Sigmoid colon (tissue), 7 donors: ENCODE data around the gene NCR3LG1. TPM values are rescaled to one million over a fixed set of nuclear protein-coding genes. Genes with fewer than 3 reads are reported as not detected.
A peak's percentile ranks its signal among the peaks of the same experiment; 100 is the strongest.

Source experiments
- DNase-seq: peaks from one replicate; pipeline ENCODE4 v3.0.0-alpha.2; 2019
- H3K27ac ChIP-seq, 4 donors: fragments of 200-600 bp; sonication (generic); one replicate each; pipeline ENCODE4 v1.5.1; 2016 to 2019; ENCODE audit warnings: mild to moderate bottlenecking in 1 of 4
- H3K27me3 ChIP-seq, 3 donors: fragments of 200-600 bp; sonication (generic); one replicate each; pipeline ENCODE4 v1.5.1; 2019; ENCODE audit warnings: mild to moderate bottlenecking in 1 of 3
- H3K36me3 ChIP-seq, 4 donors: fragments of 200-600 bp; sonication (generic); one replicate each; pipeline ENCODE4 v1.5.1; 2016 to 2019
- H3K4me1 ChIP-seq, 4 donors: fragments of 200-600 bp; sonication (generic); one replicate each; pipeline ENCODE4 v1.5.1; 2017 to 2019
- H3K4me3 ChIP-seq, 4 donors: fragments of 200-600 bp; sonication (generic); one replicate each; pipeline ENCODE4 v1.5.1; 2017 to 2019; ENCODE audit warnings: mild to moderate bottlenecking in 2 of 4, moderate library complexity in 1 of 4
- H3K9me3 ChIP-seq, 4 donors: fragments of 200-600 bp in 3 of 4; sonication (generic) in 3 of 4; one replicate each; pipeline versions ENCODE4 v1.5.1 to v1.6.1; 2013 to 2019
- EP300 ChIP-seq, 4 donors: sonication (generic); formaldehyde crosslinking; IDR thresholded peaks; one replicate each; pipeline ENCODE4 v1.6.1; 2017; ENCODE audit warnings: antibody characterized with exemption in 4 of 4
- POLR2A ChIP-seq, 2 donors: fragments of 450-650 bp; IDR thresholded peaks; one replicate each; pipeline ENCODE4 v1.6.1; 2016; ENCODE audit warnings: antibody characterized with exemption in 2 of 2, mild to moderate bottlenecking in 2 of 2, moderate library complexity in 2 of 2
- POLR2AphosphoS5 ChIP-seq, 4 donors: sonication (generic); formaldehyde crosslinking; IDR thresholded peaks; one replicate each; pipeline ENCODE4 v1.6.1; 2017; ENCODE audit warnings: antibody characterized with exemption in 4 of 4
- WGBS, 2 donors: extraction: QIAGEN DNeasy Blood & Tissue Kit; methylation state at CpG; one replicate each; pipeline ENCODE4 v1.1.7; 2013; 5-methylcytosine and 5-hydroxymethylcytosine counted together
- intact Hi-C: fragments of 100-400 bp; cut with DNase I; formaldehyde crosslinking; loops from one replicate; pipeline ENCODE4 v1.15.1; 2023
- polyA plus RNA-seq, 3 donors: library from polyadenylated mRNA; stranded (reverse); fragments of 200-250 nt; gene quantifications; one replicate each; pipeline ENCODE4 v1.2.3, GENCODE V29; 2013
- total RNA-seq, 4 donors: library from RNA; depleted of rRNA; stranded (reverse); fragments of >200 nt; gene quantifications; one replicate each; pipeline ENCODE4 v1.1.0, GENCODE V29; 2016
- TF ChIP-seq, protein P1 (sequence below), 4 experiments: fragments of 450-650 bp in 3 of 4; fragments of 200-600 bp in 1 of 4; IDR thresholded peaks; one replicate each; pipeline ENCODE4 v1.5.1; 2016 to 2019; ENCODE audit warnings: antibody characterized with exemption in 4 of 4, mild to moderate bottlenecking in 3 of 4, moderate library complexity in 2 of 4
- donor health status: healthy with polysubstance abuse.
- donor health status: Bipolar disorder and iron deficiency.
- donor health status: healthy.

Gene NCR3LG1
- total and polyA plus RNA-seq, 7 donors, result 0.69 to 4.6 (median 2.1) TPM; not detected in 1

DNA sequence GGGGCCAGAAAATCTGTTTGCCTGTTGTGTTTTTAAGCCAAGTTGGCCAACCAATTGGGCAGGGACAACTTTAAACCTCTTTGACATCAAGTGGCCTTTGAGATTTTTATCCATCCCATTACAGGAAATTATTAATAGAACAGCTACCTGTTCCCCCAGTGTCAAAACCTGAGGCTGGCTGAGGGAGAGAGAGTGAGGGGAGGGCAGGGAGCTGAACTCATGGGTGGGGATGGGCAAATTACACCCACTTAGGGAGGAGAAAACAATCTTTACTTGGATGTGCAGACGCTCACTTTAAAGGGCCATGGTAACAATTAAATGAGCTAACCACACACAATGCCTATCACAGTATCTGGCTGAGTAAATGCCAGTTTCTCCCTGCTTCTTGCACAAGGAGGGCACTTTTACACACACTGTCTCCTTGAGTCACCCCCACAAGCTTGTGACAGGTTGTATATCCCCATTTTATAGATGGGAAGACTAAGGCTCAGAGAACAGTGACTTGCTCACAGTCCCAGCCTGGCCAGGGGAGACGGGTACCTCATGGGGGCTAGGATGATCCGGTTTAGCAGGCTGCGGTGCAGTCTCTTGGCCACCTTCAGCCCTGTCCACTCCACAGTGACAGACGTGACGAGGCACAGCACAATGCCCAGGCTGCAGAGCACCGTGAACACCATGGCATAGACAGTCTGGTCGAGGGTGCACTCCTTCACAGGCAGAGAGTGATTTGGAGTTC is 54.6 kb downstream of the NCR3LG1 start:
- no peak for DNase-seq
- H3K4me3 ChIP-seq, result no peak overlapping the region
- H3K36me3 ChIP-seq, result no peaks in the 10 kb centered on the region
- no peaks in the 10 kb centered on the region for H3K9me3 ChIP-seq
- peak overlapping the region in 3 of 4 donors; percentile 27 to 38 (median 37) for H3K27ac ChIP-seq
- peaks cover 0 to 14% (median 2%) of the 10 kb centered on the region in 4 donors for H3K4me1 ChIP-seq
- no peak for TF ChIP-seq POLR2AphosphoS5 (IDR thresholded peaks at IDR 0.05)
- TF ChIP-seq POLR2A (IDR thresholded peaks at IDR 0.05), result no peak
- TF ChIP-seq, protein P1, sequence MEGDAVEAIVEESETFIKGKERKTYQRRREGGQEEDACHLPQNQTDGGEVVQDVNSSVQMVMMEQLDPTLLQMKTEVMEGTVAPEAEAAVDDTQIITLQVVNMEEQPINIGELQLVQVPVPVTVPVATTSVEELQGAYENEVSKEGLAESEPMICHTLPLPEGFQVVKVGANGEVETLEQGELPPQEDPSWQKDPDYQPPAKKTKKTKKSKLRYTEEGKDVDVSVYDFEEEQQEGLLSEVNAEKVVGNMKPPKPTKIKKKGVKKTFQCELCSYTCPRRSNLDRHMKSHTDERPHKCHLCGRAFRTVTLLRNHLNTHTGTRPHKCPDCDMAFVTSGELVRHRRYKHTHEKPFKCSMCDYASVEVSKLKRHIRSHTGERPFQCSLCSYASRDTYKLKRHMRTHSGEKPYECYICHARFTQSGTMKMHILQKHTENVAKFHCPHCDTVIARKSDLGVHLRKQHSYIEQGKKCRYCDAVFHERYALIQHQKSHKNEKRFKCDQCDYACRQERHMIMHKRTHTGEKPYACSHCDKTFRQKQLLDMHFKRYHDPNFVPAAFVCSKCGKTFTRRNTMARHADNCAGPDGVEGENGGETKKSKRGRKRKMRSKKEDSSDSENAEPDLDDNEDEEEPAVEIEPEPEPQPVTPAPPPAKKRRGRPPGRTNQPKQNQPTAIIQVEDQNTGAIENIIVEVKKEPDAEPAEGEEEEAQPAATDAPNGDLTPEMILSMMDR (IDR thresholded peaks at IDR 0.05), result no peak
- no peak for TF ChIP-seq EP300 (IDR thresholded peaks at IDR 0.05)
- no peaks in the 10 kb centered on the region for H3K27me3 ChIP-seq
- intact Hi-C loops, result no loop called here
- WGBS, 2 donors, result 90% methylated on average over 8 of the region's 8 CpGs

DNA sequence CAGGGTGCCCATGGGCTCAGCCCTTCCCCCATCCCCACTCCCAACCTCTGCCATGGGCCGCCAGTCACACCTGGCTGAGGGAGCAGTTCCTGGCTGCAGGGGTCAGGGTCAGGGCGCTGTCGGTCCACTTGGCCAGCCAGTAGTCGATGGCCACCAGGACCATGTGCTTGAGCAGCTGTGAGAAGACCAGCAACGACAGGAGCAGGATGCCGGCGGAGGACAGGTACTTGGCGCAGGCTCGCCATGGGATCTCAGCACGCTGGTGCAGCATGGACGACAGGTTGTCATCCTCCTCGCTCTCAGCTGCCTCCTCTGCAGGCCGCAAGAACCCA is 55.2 kb downstream of the NCR3LG1 start:
- intact Hi-C loops, result no loop called here
- H3K27me3 ChIP-seq, result no peaks in the 10 kb centered on the region
- 95 to 96% methylated on average over 13 of the region's 13 CpGs for WGBS, 2 donors

DNA sequence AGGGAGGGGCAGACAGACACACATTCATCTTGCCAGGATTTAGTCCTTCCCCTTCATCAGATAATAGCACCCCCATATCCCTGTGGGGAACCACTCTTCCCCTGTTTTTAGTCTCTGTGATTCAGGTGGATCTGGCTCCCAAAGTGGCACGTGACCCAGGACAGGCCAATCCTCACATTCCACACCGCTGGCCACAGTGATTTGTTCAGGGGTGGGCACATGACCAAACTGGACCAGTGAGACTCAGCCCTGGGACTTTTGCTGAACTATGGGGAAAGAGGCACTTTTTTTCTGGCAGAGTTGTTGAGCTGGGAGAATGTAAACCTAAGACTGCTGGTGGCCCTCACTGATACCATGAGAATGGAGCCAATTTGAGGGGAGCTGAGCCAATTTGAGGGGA is 56.0 kb downstream of the NCR3LG1 start:
- DNase-seq, result no peak
- Histone ChIP-seq H3K9me3 (no peaks in the 10 kb centered on the region), H3K36me3 (no peaks in the 10 kb centered on the region), H3K4me1 (peaks cover 0 to 14% (median 2%) of the 10 kb centered on the region in 4 donors), H3K27ac (no peak overlapping the region), H3K4me3 (no peak overlapping the region), H3K27me3 (no peaks in the 10 kb centered on the region)
- 93 to 94% methylated on average over 2 of the region's 2 CpGs for WGBS, 2 donors
- intact Hi-C loops, result no loop called here
- no peak for TF ChIP-seq EP300 (IDR thresholded peaks at IDR 0.05)
- no peak for TF ChIP-seq POLR2A (IDR thresholded peaks at IDR 0.05)
- TF ChIP-seq, protein P1 (IDR thresholded peaks at IDR 0.05), result no peak
- TF ChIP-seq POLR2AphosphoS5 (IDR thresholded peaks at IDR 0.05), result no peak

More for the DNA sequence above, 55.2 kb downstream of the NCR3LG1 start:
- Histone ChIP-seq H3K4me3 (no peak overlapping the region), H3K36me3 (no peaks in the 10 kb centered on the region), H3K9me3 (no peaks in the 10 kb centered on the region), H3K4me1 (peaks cover 0 to 14% (median 2%) of the 10 kb centered on the region in 4 donors), H3K27ac (no peak overlapping the region)
- TF ChIP-seq, protein P1 (IDR thresholded peaks at IDR 0.05), result no peak
- TF ChIP-seq POLR2A (IDR thresholded peaks at IDR 0.05) (no peak), POLR2AphosphoS5 (IDR thresholded peaks at IDR 0.05) (no peak), EP300 (IDR thresholded peaks at IDR 0.05) (no peak)
- DNase-seq, result peak; percentile 65

DNA sequence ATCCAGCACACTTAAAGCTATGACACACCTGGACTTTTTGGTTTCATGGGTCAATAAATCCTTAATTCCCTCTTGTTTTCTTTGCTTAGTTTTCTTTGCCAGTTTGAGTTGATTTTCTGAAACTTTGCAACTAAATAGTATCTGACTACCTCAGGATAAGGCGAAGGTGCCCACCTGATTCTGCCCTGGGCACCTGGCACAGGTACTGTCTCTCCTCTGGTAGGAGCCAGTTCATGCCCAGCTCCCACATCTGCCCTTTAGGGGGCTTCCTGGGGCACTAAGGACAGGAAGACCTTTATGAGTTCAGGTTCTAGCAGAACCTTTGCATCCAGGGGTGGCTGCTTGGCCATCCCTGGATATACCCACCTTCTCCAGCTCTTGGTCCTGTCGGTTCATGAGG is 56.4 kb downstream of the NCR3LG1 start:
- Histone ChIP-seq H3K4me3 (no peak overlapping the region), H3K27ac (no peak overlapping the region), H3K4me1 (peaks cover 0 to 14% (median 2%) of the 10 kb centered on the region in 4 donors), H3K27me3 (no peaks in the 10 kb centered on the region), H3K36me3 (no peaks in the 10 kb centered on the region), H3K9me3 (no peaks in the 10 kb centered on the region)
- intact Hi-C loops, result no loop called here
- no peak for TF ChIP-seq POLR2AphosphoS5 (IDR thresholded peaks at IDR 0.05)
- TF ChIP-seq POLR2A (IDR thresholded peaks at IDR 0.05), result no peak
- TF ChIP-seq, protein P1 (IDR thresholded peaks at IDR 0.05), result no peak
- TF ChIP-seq EP300 (IDR thresholded peaks at IDR 0.05), result no peak
- no peak for DNase-seq
- 88 to 91% methylated on average over 2 of the region's 2 CpGs for WGBS, 2 donors
